ENCODE results near the gene FN1.

- TF ChIP-seq CTCF (IDR thresholded peaks at IDR 0.05) (no peak), FOXJ3 (CRISPR knock-in tag; IDR thresholded peaks at IDR 0.05; ENCODE audit: borderline replicate concordance) (no peak), ATF3 (CRISPR knock-in tag; conservative IDR thresholded peaks at IDR 0.05) (no peak), ZNF416 (CRISPR knock-in tag; IDR thresholded peaks at IDR 0.05) (no peak), USF1 (CRISPR knock-in tag; IDR thresholded peaks at IDR 0.05) (no peak), ZBTB43 (CRISPR knock-in tag; IDR thresholded peaks at IDR 0.05) (no peak), RORB (CRISPR knock-in tag; IDR thresholded peaks at IDR 0.05) (no peak), CREB1 (CRISPR knock-in tag; IDR thresholded peaks at IDR 0.05) (no peak)
These were observed at the start of gene FN1 for GRCh38 chr2:215435870-215436704.

All from WTC11 (cell line).